Activated CD4-positive, CD25-positive, alpha-beta regulatory T cell treated with anti-CD3 and anti-CD28 coated beads, Interleukin-2, amount 50 U/mL, for 72 hours (primary cell): ENCODE data around the gene CAVIN1.
A peak's percentile ranks its signal among the peaks of the same experiment; 100 is the strongest.
"Not testable (repeated sequence)": the region's sequence is repeated elsewhere in the genome, so short reads cannot be mapped to it uniquely, and the experiment has no call there.

Experiments used
- DNase-seq: peaks from one replicate; pipeline ENCODE4 v3.0.0; 2021

CAVIN1 gene

DNA sequence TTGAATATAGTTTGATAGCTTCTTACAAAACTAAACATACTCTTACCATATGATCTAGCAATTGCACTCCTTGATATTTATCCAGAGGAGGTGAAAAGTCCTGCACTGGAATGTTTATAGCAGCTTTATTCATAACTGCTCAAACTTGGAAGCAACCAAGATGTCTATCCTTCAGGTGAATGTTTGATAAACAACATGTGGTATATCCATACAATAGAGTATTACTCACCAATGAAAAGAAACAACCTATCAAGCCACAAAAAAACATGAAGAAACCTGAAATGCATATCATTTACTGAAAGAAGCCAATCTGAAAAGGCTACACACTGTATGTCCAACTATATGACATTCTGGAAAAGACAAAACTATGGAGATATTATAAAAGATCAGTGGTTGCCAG is 50.9 kb downstream of the CAVIN1 start:
- DNase-seq, result no peak

DNA sequence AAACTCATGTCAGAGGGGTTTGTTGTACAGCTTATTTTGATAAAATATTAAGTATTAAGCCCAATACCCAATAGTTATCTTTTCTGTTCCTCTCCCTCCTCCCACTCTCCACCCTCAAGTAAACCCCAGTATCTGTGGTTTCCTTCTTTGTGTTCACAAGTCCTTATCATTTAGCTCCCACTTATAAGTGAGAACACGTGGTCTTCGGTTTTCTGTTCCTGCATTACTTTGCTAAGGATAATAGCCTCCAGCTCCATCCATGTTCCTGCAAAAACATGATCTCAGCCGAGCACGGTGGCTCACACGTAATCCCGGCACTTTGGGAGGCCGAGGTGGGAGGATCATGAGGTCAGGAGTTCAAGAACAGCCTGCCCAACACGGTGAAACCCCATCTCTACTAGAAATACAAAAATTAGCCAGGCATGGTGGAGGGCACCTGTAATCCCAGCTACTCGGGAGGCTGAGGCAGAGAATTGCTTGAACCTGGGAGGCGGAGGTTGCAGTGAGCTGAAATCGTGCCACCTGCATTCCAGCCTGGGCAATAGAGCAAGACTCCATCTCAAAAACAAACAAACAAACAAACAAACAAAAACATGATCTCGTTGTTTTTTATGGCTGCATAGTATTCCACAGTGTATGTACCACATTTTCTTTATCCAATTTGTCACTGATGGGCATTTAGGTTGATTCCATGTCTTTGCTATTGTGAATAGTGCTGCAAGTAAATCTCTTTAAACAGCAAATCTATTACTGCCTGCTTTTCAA is 54.1 kb downstream of the CAVIN1 start:
- not testable (repeated sequence) for DNase-seq

DNA sequence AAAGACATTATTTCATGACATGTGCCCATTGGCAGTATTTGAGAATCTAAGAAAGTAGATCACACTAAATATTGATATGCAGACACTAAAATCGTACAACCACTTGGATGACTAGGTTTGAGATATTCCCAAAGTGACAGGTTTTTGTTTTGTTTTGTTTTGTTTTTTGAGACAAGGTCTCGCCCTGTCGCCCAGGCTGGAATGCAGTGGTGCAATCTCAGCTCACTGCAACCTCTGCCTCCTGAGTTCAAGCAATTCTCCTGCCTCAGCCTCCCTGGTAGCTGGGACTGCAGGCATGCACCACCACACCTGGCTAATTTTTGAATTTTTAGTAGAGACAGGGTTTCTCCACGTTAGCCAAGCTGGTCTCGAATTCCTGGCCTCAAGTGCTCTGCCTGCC is 54.7 kb downstream of the CAVIN1 start:
- DNase-seq, result not testable (repeated sequence)

DNA sequence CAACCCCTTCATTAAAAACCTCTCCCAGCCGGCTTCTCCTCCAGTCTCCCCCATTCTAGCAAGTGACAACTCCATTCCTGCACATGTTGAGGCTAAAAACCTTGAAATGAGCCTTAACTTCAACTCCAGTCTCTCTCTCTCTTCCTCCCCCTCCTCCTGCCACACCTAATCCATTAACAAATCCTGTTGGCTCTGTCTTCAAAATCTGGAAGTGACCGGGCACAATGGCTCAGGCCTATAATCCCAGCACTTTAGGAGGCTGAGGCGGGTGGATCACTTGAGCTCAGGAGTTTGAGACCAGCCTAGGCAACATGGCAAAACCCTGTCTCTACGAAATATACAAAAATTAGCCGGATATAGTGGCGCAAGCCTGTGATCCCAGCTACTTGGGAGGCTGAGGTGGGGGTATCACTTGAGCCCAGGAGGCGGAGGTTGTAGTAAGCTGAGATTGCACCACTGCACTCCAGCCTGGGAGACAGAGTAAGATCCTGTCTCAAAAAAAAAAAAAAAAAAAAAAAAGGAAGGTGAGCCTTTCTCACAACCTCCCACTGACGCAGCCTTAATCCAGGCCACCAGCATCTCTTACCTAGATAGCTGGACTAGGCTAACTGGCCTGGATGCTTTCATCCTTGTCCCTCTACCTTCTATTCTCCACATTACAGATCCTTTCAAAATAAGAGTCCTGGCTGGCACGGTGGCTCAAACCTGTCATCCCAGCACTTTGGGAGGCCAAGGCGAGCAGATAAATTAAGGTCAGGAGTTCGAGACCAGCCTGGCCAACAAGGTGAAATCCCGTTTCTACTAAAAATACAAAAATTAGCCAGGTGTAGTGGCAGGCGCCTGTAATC is 56.7 kb downstream of the CAVIN1 start:
- not testable (repeated sequence) for DNase-seq

DNA sequence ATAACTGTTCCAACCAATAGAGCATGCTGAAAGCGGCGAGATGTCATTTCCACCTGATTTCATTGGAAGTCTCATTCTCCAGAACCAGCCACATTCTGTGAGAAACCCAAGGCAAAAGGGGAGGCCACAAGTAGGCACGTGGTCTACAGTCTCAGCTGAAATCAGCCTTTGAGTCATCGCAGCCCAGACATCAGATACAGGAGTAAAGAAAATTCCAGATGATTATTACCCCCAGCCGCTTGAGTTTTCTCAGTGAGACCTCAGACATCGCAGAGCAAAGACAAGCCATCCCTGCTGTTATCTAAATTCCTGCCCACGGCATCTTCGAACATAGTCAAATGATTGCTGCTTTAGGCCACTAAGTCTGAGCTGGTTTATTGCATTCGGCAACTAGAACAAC is 57.9 kb downstream of the CAVIN1 start:
- no peak for DNase-seq

DNA sequence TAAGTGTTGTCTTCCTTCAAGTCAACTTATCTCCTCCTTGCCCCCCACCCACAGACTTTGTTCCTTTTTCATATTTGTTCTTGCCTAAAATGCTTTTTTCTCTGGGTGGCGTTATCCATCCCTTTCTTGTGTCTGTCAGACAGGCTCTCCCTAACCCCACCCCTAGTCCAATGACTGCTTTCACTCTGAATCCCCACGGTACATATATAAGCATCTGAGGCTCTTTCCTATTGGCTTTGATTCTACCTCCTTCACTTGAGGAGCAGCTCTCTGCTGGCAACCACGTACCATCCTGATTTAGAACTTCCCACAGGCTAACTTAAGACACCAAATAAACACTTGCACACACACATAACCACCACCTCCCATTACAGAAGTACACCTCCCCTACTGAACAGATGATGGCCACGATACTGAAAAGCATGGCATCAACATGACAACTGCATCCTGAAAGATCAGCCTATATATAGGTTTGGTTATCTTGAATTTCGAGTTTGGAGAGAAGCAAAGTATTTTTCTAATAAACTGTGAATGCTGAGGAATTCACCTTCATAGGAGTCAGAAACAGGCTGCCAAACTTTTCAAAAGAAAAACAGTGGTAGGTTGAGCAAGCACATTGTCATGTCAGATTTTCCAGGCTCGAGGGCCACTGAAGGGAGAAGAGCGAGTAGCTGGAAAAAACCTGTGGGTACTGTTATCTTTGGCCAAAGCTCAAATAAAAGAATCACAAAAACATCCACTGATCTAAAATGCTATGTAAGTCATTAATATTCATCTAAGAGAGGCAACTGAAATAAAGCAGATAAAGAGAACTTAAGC is 59.1 kb downstream of the CAVIN1 start:
- no peak for DNase-seq

DNA sequence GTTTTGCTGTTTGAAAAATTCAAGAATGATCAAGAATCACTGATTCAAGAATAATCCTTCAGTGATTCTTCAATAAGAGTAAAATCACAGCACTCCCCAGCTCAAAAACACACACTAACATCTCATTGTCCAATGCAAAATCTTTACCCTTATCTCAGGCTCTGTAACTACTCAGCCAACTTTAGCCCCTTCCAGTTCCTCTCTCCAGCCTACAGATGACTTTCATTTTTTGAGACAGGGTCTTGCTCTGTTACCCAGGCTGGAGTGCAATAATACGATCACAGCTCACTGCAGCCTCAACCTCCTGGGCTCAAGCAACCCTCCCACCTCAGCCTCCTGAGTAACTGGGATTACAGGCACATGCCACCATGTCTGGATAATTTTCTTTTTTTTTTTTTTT is 59.8 kb downstream of the CAVIN1 start:
- no peak for DNase-seq

DNA sequence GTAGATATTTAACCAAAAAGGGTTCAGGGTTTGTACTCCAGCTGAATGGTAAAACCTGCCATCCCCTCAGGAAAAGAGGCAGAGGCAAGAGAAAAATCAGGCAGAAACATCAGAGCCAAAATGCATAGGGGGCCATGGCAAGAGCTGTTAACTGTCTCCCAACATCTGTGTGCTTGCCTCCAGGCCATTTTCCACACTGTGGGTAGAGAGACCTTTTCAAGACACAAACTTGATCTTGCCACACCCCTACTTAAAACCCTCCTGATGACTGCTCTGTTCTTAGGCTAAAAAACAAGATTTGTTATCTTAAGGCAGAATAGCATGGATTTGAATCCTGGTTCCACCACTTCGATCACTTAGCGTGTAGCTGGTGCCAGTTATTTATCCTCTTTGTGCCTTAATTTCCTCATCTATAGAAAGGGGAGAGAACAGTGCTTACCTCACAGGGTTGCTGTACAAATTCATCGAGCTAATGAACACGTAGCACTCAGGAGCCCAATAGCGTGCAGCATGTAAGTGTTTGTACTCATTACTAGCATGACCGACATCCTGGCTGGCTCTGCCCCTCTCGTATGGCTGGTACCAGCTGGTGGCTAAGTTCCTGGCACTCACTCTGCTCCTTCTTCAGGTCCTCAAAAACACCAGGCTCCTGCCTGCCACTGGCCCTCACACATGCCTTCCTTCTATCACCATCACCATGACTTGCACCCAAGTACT is 60.7 kb downstream of the CAVIN1 start:
- DNase-seq, result no peak

DNA sequence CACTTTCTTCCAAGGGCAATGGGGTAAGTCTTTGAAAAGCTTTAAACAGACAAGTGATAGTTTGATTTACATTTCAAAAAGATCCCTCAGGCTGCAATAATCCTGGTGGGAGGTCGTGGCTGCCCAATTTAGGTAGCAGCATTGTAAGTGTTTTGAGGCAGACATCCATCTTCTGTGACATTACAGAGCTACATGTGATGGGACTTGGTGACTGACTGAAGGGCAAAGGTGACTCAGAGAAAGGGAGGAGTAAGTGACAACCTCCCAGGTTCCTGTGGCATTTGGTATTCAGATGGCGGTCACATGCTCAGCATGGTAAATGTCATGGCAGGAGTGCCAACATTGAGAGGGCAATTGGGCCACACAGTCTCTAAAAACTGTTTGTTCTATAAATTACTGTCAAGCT is 61.3 kb downstream of the CAVIN1 start:
- DNase-seq, result peak; percentile 56

DNA sequence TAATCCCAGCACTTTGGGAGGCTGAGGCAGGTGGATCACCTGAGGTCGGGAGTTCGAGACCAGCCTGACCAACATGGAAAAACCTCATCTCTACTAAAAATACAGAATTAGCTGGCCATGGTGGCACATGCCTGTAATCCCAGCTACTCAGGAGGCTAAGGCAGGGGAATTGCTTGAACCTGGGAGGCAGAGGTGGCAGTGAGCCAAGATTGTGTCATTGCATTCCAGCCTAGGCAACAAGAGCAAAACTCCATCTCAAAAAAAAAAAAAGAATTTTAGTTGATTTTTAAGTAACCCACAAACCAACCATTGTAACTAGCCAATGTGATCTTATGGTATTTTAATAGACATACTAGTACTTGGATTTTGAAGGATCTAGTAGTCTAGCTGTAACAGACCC is 62.7 kb downstream of the CAVIN1 start:
- not testable (repeated sequence) for DNase-seq

DNA sequence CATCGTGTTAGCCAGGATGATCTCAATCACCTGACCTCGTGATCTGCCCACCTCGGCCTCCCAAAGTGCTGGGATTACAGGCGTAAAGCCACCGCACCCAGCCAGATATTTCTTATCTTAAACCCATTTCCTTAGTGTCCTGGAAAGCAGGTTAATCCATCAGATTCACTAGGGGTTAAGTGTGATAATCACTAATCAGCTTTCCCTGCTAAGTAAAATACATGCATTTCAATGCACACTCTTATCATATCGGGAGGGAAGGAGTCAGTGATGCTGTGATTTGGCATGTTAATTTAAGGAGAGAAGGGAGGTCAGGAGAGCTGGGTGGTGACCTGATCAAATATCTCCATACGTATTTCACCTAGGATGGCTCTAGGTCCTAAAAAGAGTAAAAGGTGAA is 63.9 kb downstream of the CAVIN1 start:
- DNase-seq, result no peak

DNA sequence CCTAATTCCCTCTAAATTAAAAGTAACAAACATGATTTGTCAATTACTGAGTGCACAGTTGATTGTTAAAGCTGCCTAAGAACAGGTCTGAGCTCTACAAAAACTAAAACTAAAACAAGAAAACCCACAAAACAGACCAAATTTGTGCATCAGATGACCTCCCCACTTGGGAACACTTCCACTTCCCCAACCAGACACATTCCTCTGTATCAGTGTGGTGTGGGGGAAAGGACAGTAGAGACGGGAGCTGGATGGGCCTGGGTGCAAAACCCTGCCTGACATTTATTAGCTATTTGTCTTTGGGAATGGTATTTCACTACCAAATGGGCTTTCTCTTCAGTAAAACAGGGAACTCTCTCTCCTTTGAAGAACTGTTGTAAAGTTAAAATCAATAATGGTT is 64.6 kb downstream of the CAVIN1 start:
- DNase-seq, result no peak

DNA sequence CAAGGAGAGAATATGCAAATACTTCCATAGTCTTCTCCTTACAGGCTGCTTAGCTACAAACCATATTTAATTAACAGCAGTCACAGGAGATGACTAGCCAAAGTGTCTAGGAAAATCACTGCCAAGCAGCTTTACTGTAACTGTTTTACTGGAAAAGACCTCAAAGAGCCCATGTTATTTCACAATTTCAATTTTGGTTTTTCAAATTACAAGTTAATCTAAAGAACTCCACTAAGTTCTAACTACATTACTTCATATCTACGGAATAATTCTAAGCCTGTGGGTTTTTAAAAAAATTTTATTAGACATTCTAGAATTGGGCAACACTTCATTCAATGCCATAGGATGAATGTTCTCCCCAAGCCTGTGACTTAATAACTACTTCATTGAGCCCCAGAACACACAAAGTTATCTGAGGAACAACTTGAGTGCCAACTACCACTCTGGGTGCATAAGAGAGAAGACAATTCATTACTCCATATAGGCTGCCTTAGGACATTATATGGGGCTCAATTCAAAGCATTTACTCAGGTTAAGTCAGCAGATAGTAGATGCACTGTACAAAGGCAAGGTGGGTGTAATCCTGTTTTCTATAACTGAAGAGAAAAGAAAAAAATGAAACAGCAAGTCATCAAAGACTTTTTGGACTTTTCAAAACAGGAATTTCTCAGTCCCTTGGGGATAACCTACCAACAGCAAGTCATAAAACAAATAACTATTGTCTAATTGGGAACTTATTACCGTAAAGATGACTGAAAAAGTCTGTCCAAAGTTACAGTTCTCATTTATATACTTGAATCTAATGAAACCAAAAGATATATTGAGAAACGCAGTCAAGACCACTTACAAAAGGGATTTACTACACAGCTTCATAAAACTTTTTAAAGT is 67.9 kb downstream of the CAVIN1 start:
- no peak for DNase-seq
